Measurements from ENCODE around the gene ZNF600. TPM values are rescaled to one million over a fixed set of nuclear protein-coding genes. Genes with fewer than 3 reads are reported as not detected.

ZNF600 gene
- total and polyA plus RNA-seq, 2 experiments from 2014 or later, result 6.0 to 6.9 TPM

DNA sequence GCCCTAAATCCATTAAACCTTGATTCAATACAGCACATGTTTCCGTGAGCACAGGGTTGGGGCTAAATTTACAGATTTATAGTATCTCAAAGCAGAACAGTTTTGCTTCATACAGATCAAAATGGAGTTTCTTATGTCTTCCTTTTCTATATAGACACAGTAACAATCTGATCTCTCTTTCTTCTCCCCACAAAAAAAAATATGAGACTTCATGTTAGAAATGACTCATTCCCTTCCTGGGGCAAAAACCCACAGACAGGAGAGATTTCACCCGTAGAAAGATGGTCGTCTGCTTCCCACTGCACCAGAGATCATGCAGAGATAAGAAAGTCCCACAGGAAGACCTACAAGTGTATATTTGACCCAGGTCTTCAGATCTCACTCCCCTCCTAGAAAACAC, 44.1 kb downstream of the ZNF600 start:
- Histone ChIP-seq H3K79me2 (replicated peaks; ENCODE audit: insufficient read depth) (no peaks in the 10 kb centered on the region), H3K4me3 (no peak overlapping the region), H3K4me2 (no peak overlapping the region), H3K36me3 (ENCODE audit: insufficient read depth) (no peaks in the 10 kb centered on the region), H4K20me1 (replicated peaks; ENCODE audit: insufficient read depth) (no peaks in the 10 kb centered on the region), H3K27ac (ENCODE audit: low read depth) (no peak overlapping the region), H3K27me3 (ENCODE audit: insufficient read depth) (no peaks in the 10 kb centered on the region), H3F3A (replicated peaks; ENCODE audit: low read depth) (no peaks in the 10 kb centered on the region), H3K4me1 (ENCODE audit: insufficient read depth) (peaks cover 21% of the 10 kb centered on the region), H2AFZ (0 out of 2 replicates have a peak overlapping the region, but pooled peaks have one; percentile 66), H3K9me2 (ENCODE audit: insufficient read depth) (no peaks in the 10 kb centered on the region)
- H3K27me3 Mint-ChIP-seq (ENCODE audit: insufficient read depth, low read depth, poor library complexity), result peaks cover 15% of the 10 kb centered on the region
- no peaks in the 10 kb centered on the region for H3K36me3 Mint-ChIP-seq (ENCODE audit: low read depth)
- peaks cover 18% of the 10 kb centered on the region for H3K4me1 Mint-ChIP-seq
- H3K4me3 Mint-ChIP-seq, result no peak overlapping the region
- H3K9me3 Mint-ChIP-seq, result no peaks in the 10 kb centered on the region; the same call in 2 of the 3 replicates
- TF ChIP-seq, protein P1, sequence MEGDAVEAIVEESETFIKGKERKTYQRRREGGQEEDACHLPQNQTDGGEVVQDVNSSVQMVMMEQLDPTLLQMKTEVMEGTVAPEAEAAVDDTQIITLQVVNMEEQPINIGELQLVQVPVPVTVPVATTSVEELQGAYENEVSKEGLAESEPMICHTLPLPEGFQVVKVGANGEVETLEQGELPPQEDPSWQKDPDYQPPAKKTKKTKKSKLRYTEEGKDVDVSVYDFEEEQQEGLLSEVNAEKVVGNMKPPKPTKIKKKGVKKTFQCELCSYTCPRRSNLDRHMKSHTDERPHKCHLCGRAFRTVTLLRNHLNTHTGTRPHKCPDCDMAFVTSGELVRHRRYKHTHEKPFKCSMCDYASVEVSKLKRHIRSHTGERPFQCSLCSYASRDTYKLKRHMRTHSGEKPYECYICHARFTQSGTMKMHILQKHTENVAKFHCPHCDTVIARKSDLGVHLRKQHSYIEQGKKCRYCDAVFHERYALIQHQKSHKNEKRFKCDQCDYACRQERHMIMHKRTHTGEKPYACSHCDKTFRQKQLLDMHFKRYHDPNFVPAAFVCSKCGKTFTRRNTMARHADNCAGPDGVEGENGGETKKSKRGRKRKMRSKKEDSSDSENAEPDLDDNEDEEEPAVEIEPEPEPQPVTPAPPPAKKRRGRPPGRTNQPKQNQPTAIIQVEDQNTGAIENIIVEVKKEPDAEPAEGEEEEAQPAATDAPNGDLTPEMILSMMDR (conservative IDR thresholded peaks at IDR 0.05; ENCODE audit: low read depth in 2 of 2), result no peak
- TF ChIP-seq ETS1 (IDR thresholded peaks at IDR 0.05) (no peak), ZNF462 (CRISPR knock-in tag; IDR thresholded peaks at IDR 0.05) (no peak), NANOG (IDR thresholded peaks at IDR 0.05; ENCODE audit: borderline replicate concordance) (no peak), EZH2phosphoT487 (IDR thresholded peaks at IDR 0.05; ENCODE audit: unreplicated experiment) (no peak), POLR2AphosphoS5 (IDR thresholded peaks at IDR 0.05; ENCODE audit: low read depth) (no peak), CREB1 (CRISPR knock-in tag; IDR thresholded peaks at IDR 0.05; ENCODE audit: low read depth) (no peak), ZNF114 (CRISPR knock-in tag; IDR thresholded peaks at IDR 0.05) (no peak), STAT1 (IDR thresholded peaks at IDR 0.05; ENCODE audit: unreplicated experiment) (no peak), EZH2 (IDR thresholded peaks at IDR 0.05; ENCODE audit: low read depth, unreplicated experiment) (no peak), ZNF331 (CRISPR knock-in tag; IDR thresholded peaks at IDR 0.05; ENCODE audit: low read depth) (no peak), JUNB (IDR thresholded peaks at IDR 0.05; ENCODE audit: unreplicated experiment) (no peak)
- DNase-seq (ENCODE audit: low spot score) (no peak), ATAC-seq (no peak)
- H3K27ac Mint-ChIP-seq, result no peak overlapping the region
